Mucosa of rectum (tissue), 2 donors: ENCODE results near the gene LRFN2.

Experiments
- H3K27ac ChIP-seq, 2 donors: one replicate each; pipeline ENCODE4 v1.7.0; 2013; ENCODE audit warnings: inconsistent platforms in 2 of 2, low read depth in 2 of 2, low read length in 2 of 2
- H3K27me3 ChIP-seq, 2 donors: one replicate each; pipeline ENCODE4 v1.7.0; 2013; ENCODE audit warnings: low read length in 2 of 2; ENCODE audit not compliant: control insufficient read depth in 2 of 2, insufficient read depth in 2 of 2
- H3K36me3 ChIP-seq, 2 donors: one replicate each; pipeline ENCODE4 v1.7.0; 2013; ENCODE audit warnings: low read length in 2 of 2; ENCODE audit not compliant: control insufficient read depth in 2 of 2, insufficient read depth in 2 of 2
- H3K4me1 ChIP-seq, 2 donors: one replicate each; pipeline ENCODE4 v1.7.0; 2013; ENCODE audit warnings: low read length in 2 of 2, mild to moderate bottlenecking in 1 of 2; ENCODE audit not compliant: control insufficient read depth in 2 of 2, insufficient read depth in 2 of 2
- H3K4me3 ChIP-seq, 2 donors: one replicate each; pipeline ENCODE4 v1.7.0; 2013; ENCODE audit warnings: low read length in 2 of 2
- H3K9ac ChIP-seq, 2 donors: one replicate each; pipeline ENCODE4 v1.7.0; 2013; ENCODE audit warnings: low read length in 2 of 2, low read depth in 1 of 2, mild to moderate bottlenecking in 1 of 2
- H3K9me3 ChIP-seq, 2 donors: one replicate each; pipeline ENCODE4 v1.7.0; 2013; ENCODE audit warnings: low read length in 2 of 2; ENCODE audit not compliant: control insufficient read depth in 2 of 2
- donor health status: healthy.
- donor health status: Normal muscosa, but diverticular disease.

LRFN2 gene

GRCh38 chr6:40620574-40621240 is 33.5 kb upstream of the LRFN2 start:
- no peaks in the 10 kb centered on the region for H3K9me3 ChIP-seq
- H3K27ac ChIP-seq: no peak overlapping the region
- H3K9ac ChIP-seq: no peak overlapping the region
- no peak overlapping the region for H3K4me3 ChIP-seq
- H3K4me1 ChIP-seq: no peaks in the 10 kb centered on the region
- no peaks in the 10 kb centered on the region for H3K36me3 ChIP-seq
- no peaks in the 10 kb centered on the region for H3K27me3 ChIP-seq

DNA sequence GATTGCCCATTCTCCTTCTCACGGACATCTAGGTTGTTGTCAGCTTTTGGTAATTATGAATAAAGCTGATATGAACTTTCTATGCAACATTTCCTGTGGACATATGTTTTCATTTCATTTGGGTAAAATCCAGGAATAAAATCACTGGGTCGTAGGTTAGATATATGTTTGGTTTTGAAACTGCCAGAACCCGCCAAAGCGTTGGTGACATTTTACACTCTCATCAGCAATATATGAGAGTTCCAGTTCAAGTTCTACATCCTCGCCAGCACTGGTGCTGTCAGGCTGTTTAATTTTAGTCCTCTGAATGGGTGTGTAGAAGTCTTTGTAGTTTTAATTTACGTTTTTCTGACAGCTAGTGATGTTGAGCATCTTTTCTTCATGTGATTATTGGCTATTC is 27.5 kb upstream of the LRFN2 start:
- H3K36me3 ChIP-seq: no peaks in the 10 kb centered on the region
- H3K27ac ChIP-seq: no peak overlapping the region
- no peaks in the 10 kb centered on the region for H3K4me1 ChIP-seq
- H3K4me3 ChIP-seq: no peak overlapping the region
- H3K27me3 ChIP-seq: peaks cover 0 to 4% of the 10 kb centered on the region in 2 donors
- no peaks in the 10 kb centered on the region for H3K9me3 ChIP-seq
- no peak overlapping the region for H3K9ac ChIP-seq

DNA sequence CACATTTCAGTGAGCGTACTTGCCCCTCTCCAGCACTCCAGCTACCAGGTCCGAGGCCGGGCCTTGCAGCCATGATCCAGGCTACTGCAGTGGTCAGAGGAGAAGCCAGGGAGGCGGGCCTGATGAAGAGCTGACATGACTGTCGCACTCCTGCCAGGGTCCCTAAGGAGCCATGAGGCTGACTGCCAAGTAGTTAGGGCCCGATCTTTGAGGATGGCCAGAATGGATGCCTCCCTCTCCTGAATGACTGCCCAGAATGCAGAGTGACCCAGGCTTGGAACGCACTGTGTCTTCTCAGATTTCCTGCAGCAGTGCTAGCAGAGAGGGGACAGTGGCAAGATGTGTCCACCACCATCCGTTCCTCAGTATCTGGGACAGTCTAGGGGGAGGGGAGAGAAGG is 24.7 kb upstream of the LRFN2 start:
- Histone ChIP-seq H3K27ac (no peak overlapping the region), H3K9ac (no peak overlapping the region), H3K36me3 (no peaks in the 10 kb centered on the region), H3K4me1 (no peaks in the 10 kb centered on the region), H3K9me3 (no peaks in the 10 kb centered on the region), H3K4me3 (no peak overlapping the region), H3K27me3 (peaks cover 0 to 7% of the 10 kb centered on the region in 2 donors)

DNA sequence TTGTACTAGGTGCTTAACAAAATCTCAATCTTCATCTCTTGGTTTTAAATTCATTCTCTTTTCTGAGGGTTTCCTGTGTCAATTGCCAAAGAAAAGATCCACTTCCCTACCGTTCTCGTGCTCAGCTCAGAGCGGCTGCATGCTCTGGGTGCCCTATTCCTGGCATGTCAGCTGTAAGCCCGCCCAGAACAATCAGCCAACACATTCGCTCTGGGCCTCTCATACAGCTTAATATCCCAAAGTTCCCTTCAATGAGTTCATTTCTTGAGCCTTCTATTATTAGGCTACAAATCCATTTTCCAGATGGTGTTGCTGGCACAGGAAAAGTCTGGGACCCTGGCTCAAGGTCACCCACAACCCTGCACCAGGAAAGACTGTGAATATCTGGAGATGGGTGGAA is 24.3 kb upstream of the LRFN2 start:
- H3K9ac ChIP-seq: no peak overlapping the region
- H3K27me3 ChIP-seq: peaks cover 0 to 7% of the 10 kb centered on the region in 2 donors
- H3K9me3 ChIP-seq: no peaks in the 10 kb centered on the region
- no peak overlapping the region for H3K27ac ChIP-seq
- H3K4me3 ChIP-seq: no peak overlapping the region
- H3K36me3 ChIP-seq: no peaks in the 10 kb centered on the region
- H3K4me1 ChIP-seq: no peaks in the 10 kb centered on the region

DNA sequence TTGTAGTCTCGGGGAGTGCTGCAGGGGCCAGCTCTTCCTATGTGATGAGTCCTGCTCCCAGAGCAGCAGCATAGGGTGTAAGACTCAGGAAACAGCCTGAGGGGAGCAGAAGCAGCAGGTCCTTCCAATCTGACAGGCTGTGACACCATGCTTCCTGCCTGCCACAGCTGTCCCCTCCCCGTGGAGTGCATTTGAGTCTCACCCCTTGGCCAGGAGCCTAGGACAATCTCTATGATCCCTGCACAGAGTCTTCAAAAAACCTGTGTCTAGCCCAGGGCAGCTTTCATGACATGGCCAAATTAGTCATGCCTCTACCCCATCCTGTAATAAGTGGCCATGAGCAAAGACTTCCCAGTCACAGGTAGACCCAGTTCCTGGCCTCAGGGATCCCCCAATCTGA is 23.1 kb upstream of the LRFN2 start:
- no peak overlapping the region for H3K4me3 ChIP-seq
- H3K9ac ChIP-seq: no peak overlapping the region
- no peaks in the 10 kb centered on the region for H3K9me3 ChIP-seq
- H3K27me3 ChIP-seq: peaks cover 0 to 10% of the 10 kb centered on the region in 2 donors
- no peaks in the 10 kb centered on the region for H3K36me3 ChIP-seq
- H3K27ac ChIP-seq: no peak overlapping the region
- H3K4me1 ChIP-seq: no peaks in the 10 kb centered on the region

DNA sequence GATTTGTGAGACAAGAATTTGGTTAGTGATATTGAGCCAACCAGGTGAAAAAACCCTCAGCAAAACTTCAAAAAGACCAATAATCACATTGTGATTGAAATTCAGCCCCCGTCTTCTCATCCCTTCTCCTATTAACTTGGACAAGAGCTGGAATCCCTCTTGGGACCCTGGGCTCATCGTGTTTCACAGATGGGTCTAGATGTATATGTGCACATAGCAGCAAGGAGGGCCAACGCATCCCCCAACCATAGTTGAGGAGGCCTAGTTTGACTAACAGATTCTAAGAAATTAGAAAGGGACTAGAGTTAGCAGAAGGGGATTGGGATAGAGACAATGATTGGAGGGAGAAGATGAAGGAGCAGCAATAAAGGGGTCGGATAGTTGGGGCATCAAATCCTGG is 19.8 kb upstream of the LRFN2 start:
- Histone ChIP-seq H3K27me3 (peaks cover 3 to 10% of the 10 kb centered on the region in 2 donors), H3K9ac (no peak overlapping the region), H3K27ac (no peak overlapping the region), H3K9me3 (no peaks in the 10 kb centered on the region), H3K4me1 (no peaks in the 10 kb centered on the region), H3K4me3 (no peak overlapping the region), H3K36me3 (no peaks in the 10 kb centered on the region)

GRCh38 chr6:40606526-40606925 is 19.4 kb upstream of the LRFN2 start:
- H3K9ac ChIP-seq: no peak overlapping the region
- H3K27me3 ChIP-seq: peaks cover 3 to 10% of the 10 kb centered on the region in 2 donors
- H3K4me1 ChIP-seq: no peaks in the 10 kb centered on the region
- H3K27ac ChIP-seq: no peak overlapping the region
- H3K36me3 ChIP-seq: no peaks in the 10 kb centered on the region
- H3K9me3 ChIP-seq: no peaks in the 10 kb centered on the region
- no peak overlapping the region for H3K4me3 ChIP-seq

GRCh38 chr6:40604082-40604481 is 16.9 kb upstream of the LRFN2 start:
- no peaks in the 10 kb centered on the region for H3K36me3 ChIP-seq
- H3K4me1 ChIP-seq: no peaks in the 10 kb centered on the region
- no peak overlapping the region for H3K4me3 ChIP-seq
- H3K27ac ChIP-seq: no peak overlapping the region
- peaks cover 3 to 10% of the 10 kb centered on the region in 2 donors for H3K27me3 ChIP-seq
- H3K9me3 ChIP-seq: no peaks in the 10 kb centered on the region
- no peak overlapping the region for H3K9ac ChIP-seq

GRCh38 chr6:40599555-40599954 is 12.4 kb upstream of the LRFN2 start:
- Histone ChIP-seq H3K9me3 (no peaks in the 10 kb centered on the region), H3K4me3 (no peak overlapping the region), H3K9ac (no peak overlapping the region), H3K36me3 (no peaks in the 10 kb centered on the region), H3K27ac (no peak overlapping the region), H3K4me1 (no peaks in the 10 kb centered on the region), H3K27me3 (peaks cover 0 to 6% of the 10 kb centered on the region in 2 donors)

DNA sequence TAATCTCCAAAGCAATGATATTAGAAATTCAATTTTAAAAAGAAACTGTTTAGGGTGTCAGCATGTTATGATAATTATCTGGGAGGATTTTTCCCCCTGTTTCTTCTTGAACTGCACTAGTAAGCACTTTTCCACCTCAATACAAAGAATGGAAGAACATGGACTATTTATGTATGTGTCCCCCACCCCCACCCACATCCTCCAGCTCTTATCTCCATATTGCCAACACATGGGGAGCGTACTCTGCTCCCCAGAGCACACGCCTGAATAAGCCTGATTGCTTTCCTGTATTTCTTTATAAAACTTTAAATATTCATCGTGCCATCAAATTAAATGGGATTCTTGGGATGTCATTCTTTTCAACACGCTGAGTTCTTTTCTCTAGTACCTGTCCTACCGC is 11.4 kb upstream of the LRFN2 start:
- Histone ChIP-seq H3K9ac (no peak overlapping the region), H3K27ac (no peak overlapping the region), H3K4me3 (no peak overlapping the region), H3K36me3 (no peaks in the 10 kb centered on the region), H3K4me1 (no peaks in the 10 kb centered on the region), H3K9me3 (no peaks in the 10 kb centered on the region), H3K27me3 (peaks cover 0 to 5% of the 10 kb centered on the region in 2 donors)

DNA sequence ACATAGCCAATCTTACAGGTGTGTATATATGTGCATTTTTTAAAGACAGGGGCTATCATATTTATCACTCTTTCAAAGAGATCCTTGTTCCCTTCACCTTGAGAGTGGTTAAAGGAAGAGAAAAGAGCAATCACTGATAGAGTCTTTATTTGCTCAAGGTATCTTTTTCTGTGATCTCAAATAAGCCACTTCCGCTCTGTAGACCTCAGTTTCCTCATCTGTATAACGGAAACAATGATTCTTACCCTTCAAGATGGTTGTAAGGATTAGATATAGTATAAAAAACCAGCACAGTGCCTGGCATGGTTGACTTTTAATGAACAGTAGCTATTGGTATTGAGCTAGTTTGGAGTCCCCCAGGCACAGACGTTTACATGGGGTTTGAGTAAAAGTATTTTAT is 10.1 kb upstream of the LRFN2 start:
- Histone ChIP-seq H3K9ac (no peak overlapping the region), H3K4me1 (no peaks in the 10 kb centered on the region), H3K4me3 (no peak overlapping the region), H3K27ac (no peak overlapping the region), H3K27me3 (peaks cover 0 to 5% of the 10 kb centered on the region in 2 donors), H3K9me3 (no peaks in the 10 kb centered on the region), H3K36me3 (no peaks in the 10 kb centered on the region)
